Measurements from ENCODE around the gene SMG7. TPM values are rescaled to one million over a fixed set of nuclear protein-coding genes. Genes with fewer than 3 reads are reported as not detected.
"Not testable (repeated sequence)": the region's sequence is repeated elsewhere in the genome, so short reads cannot be mapped to it uniquely, and the experiment has no call there.

Gene SMG7, protein sequence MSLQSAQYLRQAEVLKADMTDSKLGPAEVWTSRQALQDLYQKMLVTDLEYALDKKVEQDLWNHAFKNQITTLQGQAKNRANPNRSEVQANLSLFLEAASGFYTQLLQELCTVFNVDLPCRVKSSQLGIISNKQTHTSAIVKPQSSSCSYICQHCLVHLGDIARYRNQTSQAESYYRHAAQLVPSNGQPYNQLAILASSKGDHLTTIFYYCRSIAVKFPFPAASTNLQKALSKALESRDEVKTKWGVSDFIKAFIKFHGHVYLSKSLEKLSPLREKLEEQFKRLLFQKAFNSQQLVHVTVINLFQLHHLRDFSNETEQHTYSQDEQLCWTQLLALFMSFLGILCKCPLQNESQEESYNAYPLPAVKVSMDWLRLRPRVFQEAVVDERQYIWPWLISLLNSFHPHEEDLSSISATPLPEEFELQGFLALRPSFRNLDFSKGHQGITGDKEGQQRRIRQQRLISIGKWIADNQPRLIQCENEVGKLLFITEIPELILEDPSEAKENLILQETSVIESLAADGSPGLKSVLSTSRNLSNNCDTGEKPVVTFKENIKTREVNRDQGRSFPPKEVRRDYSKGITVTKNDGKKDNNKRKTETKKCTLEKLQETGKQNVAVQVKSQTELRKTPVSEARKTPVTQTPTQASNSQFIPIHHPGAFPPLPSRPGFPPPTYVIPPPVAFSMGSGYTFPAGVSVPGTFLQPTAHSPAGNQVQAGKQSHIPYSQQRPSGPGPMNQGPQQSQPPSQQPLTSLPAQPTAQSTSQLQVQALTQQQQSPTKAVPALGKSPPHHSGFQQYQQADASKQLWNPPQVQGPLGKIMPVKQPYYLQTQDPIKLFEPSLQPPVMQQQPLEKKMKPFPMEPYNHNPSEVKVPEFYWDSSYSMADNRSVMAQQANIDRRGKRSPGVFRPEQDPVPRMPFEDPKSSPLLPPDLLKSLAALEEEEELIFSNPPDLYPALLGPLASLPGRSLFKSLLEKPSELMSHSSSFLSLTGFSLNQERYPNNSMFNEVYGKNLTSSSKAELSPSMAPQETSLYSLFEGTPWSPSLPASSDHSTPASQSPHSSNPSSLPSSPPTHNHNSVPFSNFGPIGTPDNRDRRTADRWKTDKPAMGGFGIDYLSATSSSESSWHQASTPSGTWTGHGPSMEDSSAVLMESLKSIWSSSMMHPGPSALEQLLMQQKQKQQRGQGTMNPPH
- 10 to 100 TPM; 45.5 to 46.2 TPM for total RNA-seq

DNA sequence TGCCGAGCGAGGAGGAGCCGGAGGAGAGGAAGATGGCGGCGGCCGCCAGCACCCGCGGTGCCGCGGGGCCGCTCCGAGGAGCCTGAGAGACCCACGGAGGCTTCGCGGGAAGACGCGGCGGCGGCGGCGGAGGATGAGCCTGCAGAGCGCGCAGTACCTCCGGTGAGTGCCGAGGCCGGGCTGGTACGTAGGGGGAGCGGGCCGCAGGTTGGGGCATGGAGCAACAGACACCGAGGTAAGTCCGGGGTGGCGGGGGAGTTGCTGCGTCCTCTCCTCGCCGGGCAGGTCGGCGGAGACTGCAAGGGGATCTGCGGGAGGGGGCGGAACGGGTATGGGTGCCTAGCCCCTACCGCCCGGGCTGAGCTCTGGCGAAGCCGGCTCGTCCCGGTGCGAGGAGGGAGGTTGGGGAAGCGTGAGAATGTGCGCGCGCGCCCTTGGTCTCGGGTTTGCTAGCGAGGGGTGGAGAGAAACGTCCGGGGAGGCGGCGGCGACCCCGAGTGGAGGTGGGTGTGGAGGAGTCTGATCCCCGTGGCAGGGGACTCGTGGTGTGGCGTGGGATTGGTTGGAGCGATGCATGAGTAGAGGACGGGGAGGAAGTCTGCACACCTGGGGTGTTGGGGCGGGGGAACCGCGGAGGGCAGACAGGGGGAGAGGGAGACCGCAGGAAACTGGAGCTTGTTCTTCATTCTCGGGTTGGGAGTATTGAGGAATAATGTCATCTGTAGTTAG lies at the start of gene SMG7:
SMG7 (plus strand) TSS at position 12 of the 729 bp plus-strand sequence; CDS start at position 134, 122 bp downstream.
- H3K4me3 Mint-ChIP-seq: peak within 1 kb of the TSS; percentile 85
- intact Hi-C loops (cut with micrococcal nuclease): loop anchor here (1.0 to 10.0 kb wide), 8 partner anchors 9 to 1502 kb away; partner anchors contain the start of genes COLGALT2, EDEM3, NIBAN1 and RGS16
- ChIA-PET POLR2A (interaction anchor here (1.0 to 1.6 kb wide), 2 partner anchors 9 to 162 kb away, joined by 3 to 5 read pairs; partner anchors contain the start of gene ARPC5), CTCF (interaction anchor here (1.2 to 2.3 kb wide), 2 partner anchors 14 to 161 kb away, joined by 3 to 6 read pairs; no protein-coding TSS in a partner anchor)
- no peaks in the 10 kb centered on the region for H3K9me3 Mint-ChIP-seq
- H3K4me1 Mint-ChIP-seq (ENCODE audit: low read depth): peaks cover 19% of the 10 kb centered on the region
- H3K36me3 Mint-ChIP-seq: no peaks in the 10 kb centered on the region
- no peaks in the 10 kb centered on the region for H3K27me3 Mint-ChIP-seq
- peak within 1 kb of the TSS; percentile 99 for H3K27ac Mint-ChIP-seq
- DNase-seq: peak; percentile 64

DNA sequence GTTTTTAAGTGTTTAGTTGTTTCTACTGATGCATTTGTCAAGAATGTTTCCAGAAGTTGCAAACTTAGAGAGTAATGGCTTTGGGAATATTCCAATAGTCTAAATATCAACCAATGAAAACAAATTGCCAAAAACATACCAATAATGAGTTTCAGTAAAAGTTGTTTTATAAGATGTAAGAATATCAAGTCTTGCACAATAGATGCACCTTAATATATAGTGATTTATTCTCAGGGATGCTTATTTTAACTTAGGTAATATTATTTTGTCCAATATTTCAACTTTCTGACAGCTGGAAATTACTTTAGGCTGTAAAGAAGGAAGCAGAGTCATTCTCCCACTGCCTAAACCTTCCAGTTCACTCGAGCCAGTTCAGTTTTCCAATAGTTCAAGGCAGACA lies 48.8 kb upstream of the SMG7 start:
- H3K4me1 Mint-ChIP-seq (ENCODE audit: low read depth): peaks cover 3% of the 10 kb centered on the region
- H3K36me3 Mint-ChIP-seq: no peaks in the 10 kb centered on the region
- H3K4me3 Mint-ChIP-seq: no peak overlapping the region
- CTCF ChIA-PET: no interaction called here
- intact Hi-C loops (cut with micrococcal nuclease): no loop called here
- peaks cover 36% of the 10 kb centered on the region for H3K27me3 Mint-ChIP-seq
- no peak for DNase-seq
- POLR2A ChIA-PET: no interaction called here
- H3K9me3 Mint-ChIP-seq: no peaks in the 10 kb centered on the region
- no peak overlapping the region for H3K27ac Mint-ChIP-seq

DNA sequence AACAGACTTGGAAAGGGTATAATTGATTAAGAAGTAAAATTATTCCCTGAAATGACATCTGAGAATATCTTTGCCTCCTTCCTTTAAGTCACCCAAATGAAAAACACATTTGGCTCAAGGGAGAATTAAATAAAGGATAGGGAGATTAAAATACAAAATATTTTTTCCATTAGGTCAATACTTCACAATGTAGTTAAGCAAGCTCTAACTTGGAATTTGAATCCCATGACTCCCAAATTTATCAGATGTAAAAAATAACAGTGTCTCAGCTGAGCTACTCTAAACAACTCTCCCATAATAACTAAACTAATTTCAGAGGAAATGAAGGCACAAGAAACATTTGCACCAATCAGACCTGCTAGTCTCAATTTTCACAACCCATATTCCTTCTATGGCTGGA lies 47.6 kb upstream of the SMG7 start:
- CTCF ChIA-PET: no interaction called here
- POLR2A ChIA-PET: no interaction called here
- Mint-ChIP-seq H3K9me3 (no peaks in the 10 kb centered on the region), H3K4me3 (no peak overlapping the region), H3K27me3 (peaks cover 30% of the 10 kb centered on the region), H3K36me3 (no peaks in the 10 kb centered on the region), H3K4me1 (ENCODE audit: low read depth) (no peaks in the 10 kb centered on the region), H3K27ac (no peak overlapping the region)
- DNase-seq: no peak
- intact Hi-C loops (cut with micrococcal nuclease): no loop called here

DNA sequence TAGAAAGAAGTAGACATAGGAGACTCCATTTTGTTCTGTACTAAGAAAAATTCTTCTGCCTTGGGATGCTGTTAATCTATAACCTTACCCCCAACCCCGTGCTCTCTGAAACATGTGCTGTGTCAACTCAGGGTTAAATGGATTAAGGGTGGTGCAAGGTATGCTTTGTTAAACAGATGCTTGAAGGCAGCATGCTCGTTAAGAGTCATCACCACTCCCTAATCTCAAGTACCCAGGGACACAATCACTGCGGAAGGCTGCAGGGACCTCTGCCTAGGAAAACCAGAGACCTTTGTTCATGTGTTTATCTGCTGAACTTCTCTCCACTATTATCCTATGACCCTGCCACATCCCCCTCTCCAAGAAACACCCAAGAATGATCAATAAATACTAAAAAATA lies 44.7 kb upstream of the SMG7 start:
- DNase-seq; H3K9me3 Mint-ChIP-seq; H3K4me1 Mint-ChIP-seq (ENCODE audit: low read depth); H3K4me3 Mint-ChIP-seq; intact Hi-C loops (cut with micrococcal nuclease); H3K36me3 Mint-ChIP-seq; POLR2A ChIA-PET; CTCF ChIA-PET; H3K27ac Mint-ChIP-seq: not testable (repeated sequence)
- H3K27me3 Mint-ChIP-seq: peaks cover 26% of the 10 kb centered on the region

DNA sequence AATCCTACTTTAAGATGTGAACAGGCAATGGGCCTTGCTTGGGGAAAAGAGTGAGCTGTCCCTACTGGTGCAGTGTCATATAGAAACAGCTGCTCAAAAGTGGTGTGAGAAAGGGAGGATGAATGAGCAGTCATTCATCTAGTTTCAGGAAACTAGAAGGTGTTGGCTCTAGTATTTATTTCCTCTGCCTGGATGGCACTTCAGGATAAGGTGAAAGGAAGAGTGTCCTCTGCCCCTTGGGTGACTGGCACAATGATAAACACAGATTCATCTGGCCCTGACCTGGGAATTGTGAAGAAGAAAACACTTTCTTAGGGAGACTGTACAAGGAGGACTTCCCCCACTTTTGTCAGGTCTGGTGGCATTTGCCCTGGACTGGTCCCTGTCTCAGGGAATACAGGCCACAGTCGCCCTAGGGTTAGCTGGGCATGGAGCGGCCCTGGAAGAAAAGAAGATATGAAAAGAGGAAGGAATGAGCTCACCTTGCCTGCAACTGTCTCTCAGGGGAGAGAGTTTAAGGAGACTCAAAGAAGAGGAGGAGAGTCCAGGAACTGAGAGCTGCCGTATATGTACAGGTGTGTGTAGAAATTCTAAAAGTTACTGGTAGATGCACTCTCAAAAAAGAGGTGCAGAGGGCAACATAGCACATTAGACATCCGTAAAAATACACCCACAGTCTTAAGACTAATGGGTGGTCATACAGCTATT lies 40.3 kb upstream of the SMG7 start:
- intact Hi-C loops (cut with micrococcal nuclease): no loop called here
- no peak overlapping the region for H3K4me3 Mint-ChIP-seq
- no peaks in the 10 kb centered on the region for H3K4me1 Mint-ChIP-seq (ENCODE audit: low read depth)
- POLR2A ChIA-PET: no interaction called here
- no peak for DNase-seq
- no peak overlapping the region for H3K27ac Mint-ChIP-seq
- H3K9me3 Mint-ChIP-seq: no peaks in the 10 kb centered on the region
- peaks cover 25% of the 10 kb centered on the region for H3K27me3 Mint-ChIP-seq
- CTCF ChIA-PET: no interaction called here
- no peaks in the 10 kb centered on the region for H3K36me3 Mint-ChIP-seq

DNA sequence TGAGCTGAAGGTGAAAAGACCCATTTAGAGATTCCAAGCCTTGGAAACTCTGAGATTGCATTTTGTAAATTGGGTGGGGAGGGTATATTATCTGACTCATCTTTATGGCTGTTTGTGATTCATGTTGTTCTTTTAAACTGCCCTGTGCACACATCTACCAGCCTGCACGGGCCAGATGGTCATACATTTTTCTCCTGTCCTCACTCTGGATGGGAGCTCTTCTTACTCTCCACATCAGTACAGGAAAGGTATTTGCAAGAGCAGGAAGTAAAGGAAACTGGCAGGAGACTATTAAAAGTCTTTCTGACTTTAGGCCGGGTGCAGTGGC lies 39.8 kb upstream of the SMG7 start:
- POLR2A ChIA-PET: no interaction called here
- no peaks in the 10 kb centered on the region for H3K4me1 Mint-ChIP-seq (ENCODE audit: low read depth)

DNA sequence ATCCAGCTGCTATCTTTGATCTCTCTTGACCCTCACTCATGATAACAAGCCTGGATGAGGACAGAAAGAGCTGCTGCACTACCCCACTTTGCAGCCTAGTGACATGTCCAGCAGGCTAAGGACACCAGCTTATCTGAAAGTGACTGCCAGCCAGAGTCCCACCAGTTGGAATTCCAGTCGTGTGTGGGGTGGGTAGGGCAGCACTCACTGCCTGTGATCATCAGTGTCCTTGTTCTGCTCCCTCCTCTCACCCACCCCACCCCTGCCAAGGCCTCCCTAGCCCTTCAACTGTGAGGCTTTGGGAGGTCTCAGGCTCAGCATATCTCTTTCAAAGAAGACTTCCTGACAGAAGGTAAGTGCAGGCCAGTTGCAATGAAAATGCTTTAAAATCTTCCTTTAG lies 38.6 kb upstream of the SMG7 start:
- intact Hi-C loops (cut with micrococcal nuclease): no loop called here
- no peak overlapping the region for H3K27ac Mint-ChIP-seq
- no peaks in the 10 kb centered on the region for H3K9me3 Mint-ChIP-seq
- H3K4me3 Mint-ChIP-seq: no peak overlapping the region
- H3K4me1 Mint-ChIP-seq (ENCODE audit: low read depth): no peaks in the 10 kb centered on the region
- no peaks in the 10 kb centered on the region for H3K36me3 Mint-ChIP-seq
- ChIA-PET POLR2A (no interaction called here), CTCF (no interaction called here)
- H3K27me3 Mint-ChIP-seq: peaks cover 24% of the 10 kb centered on the region
- DNase-seq: no peak

More for the DNA sequence above, 39.8 kb upstream of the SMG7 start:
- intact Hi-C loops (cut with micrococcal nuclease): no loop called here
- no peak for DNase-seq
- Mint-ChIP-seq H3K4me3 (no peak overlapping the region), H3K36me3 (no peaks in the 10 kb centered on the region), H3K27ac (no peak overlapping the region), H3K27me3 (peaks cover 25% of the 10 kb centered on the region), H3K9me3 (no peaks in the 10 kb centered on the region)
- CTCF ChIA-PET: no interaction called here

DNA sequence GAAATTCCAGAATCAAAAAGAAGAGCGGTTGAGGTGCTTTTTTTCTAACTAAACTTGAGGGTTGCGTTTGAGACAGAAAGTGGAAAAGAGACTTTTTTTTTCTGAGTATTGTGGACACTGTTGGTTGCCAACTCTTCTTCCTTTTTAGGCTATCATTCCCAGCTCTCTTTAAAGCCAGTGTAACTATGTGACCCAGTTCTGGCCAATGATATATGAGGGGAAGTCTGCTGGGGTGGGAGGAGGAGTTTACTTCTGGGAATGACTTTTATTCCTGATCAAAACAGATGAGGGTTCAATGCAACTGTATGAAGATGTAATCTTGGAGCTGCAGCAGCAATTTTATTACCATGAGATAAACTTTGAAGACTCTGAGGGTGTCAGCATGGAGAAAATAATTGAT lies 36.8 kb upstream of the SMG7 start:
- H3K27me3 Mint-ChIP-seq: peaks cover 16% of the 10 kb centered on the region
- no peaks in the 10 kb centered on the region for H3K9me3 Mint-ChIP-seq
- ChIA-PET CTCF (interaction anchor here (0.5 kb wide), 1 partner anchor 21 kb away, joined by 3 read pairs; no protein-coding TSS in a partner anchor), POLR2A (no interaction called here)
- H3K27ac Mint-ChIP-seq: no peak overlapping the region
- no peak overlapping the region for H3K4me3 Mint-ChIP-seq
- intact Hi-C loops (cut with micrococcal nuclease): no loop called here
- H3K36me3 Mint-ChIP-seq: no peaks in the 10 kb centered on the region
- no peak for DNase-seq
- H3K4me1 Mint-ChIP-seq (ENCODE audit: low read depth): no peaks in the 10 kb centered on the region

DNA sequence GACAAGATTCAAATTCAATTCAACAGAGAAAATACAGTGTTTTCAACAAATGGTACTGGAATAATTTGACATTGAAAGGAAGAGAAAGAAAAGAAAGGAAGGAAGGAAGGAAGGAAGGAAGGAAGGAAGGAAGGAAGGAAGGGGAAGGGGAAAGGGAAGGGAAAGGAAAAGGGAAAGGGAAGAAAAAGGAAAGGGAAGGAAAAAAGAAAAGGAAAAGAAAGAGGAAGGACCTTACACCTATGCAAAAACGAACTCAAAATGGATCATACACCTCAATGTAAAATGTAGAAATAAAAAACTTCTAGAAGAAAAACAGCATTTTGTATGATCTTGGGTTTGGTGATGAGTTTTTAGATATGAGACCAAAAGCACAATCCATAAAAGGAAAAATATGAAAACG lies 34.2 kb upstream of the SMG7 start:
- intact Hi-C loops (cut with micrococcal nuclease): no loop called here
- Mint-ChIP-seq H3K9me3 (no peaks in the 10 kb centered on the region), H3K4me1 (ENCODE audit: low read depth) (no peaks in the 10 kb centered on the region), H3K4me3 (no peak overlapping the region), H3K36me3 (no peaks in the 10 kb centered on the region), H3K27ac (no peak overlapping the region), H3K27me3 (peaks cover 13% of the 10 kb centered on the region)
- CTCF ChIA-PET: no interaction called here
- POLR2A ChIA-PET: no interaction called here
- no peak for DNase-seq

DNA sequence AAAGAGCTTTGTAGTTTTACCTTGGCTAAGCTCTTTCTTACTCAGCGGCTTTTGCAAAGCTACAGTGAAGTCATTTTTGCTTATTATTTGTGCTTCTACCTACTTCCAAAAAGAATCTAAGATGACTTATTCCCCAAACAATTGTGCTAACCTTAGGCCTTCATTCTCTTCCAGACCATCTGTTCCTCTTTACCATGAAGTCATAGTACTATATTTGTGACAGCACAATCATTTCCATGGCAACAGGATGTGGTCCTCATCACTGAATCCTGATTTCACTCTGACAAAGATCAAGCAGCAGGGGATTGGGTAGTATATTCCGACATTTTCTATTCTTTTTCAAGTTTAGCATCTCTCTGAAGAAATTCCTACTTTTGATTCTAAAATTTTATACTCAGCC lies 29.3 kb upstream of the SMG7 start:
- Mint-ChIP-seq H3K9me3 (no peaks in the 10 kb centered on the region), H3K4me1 (ENCODE audit: low read depth) (no peaks in the 10 kb centered on the region), H3K27me3 (peaks cover 3% of the 10 kb centered on the region), H3K36me3 (no peaks in the 10 kb centered on the region), H3K4me3 (no peak overlapping the region), H3K27ac (no peak overlapping the region)
- ChIA-PET POLR2A (no interaction called here), CTCF (interaction anchor here (1.1 kb wide), 1 partner anchor 21 kb away, joined by 3 read pairs; no protein-coding TSS in a partner anchor)
- intact Hi-C loops (cut with micrococcal nuclease): no loop called here
- no peak for DNase-seq

DNA sequence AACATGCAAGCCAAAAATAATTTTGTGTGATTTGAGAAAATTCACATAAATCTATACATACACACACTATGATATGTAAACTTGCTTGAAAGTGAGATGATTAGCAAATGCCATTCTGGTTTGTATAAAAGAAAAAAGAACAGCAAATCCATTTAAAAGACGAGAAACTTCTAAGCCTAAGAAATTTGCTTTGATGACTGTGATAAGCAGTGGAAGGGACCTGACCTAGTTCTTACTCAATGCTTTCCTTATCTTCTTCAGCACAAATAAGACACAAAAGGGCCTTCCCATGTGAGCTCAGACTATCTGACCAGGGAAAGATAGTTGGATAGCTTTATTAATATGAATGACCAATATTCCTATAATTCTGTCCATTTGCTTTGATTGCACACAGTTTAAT lies 28.8 kb upstream of the SMG7 start:
- ChIA-PET CTCF (interaction anchor here (1.1 kb wide), 1 partner anchor 22 kb away, joined by 3 read pairs; no protein-coding TSS in a partner anchor), POLR2A (no interaction called here)
- Mint-ChIP-seq H3K9me3 (no peaks in the 10 kb centered on the region), H3K4me3 (no peak overlapping the region), H3K27ac (no peak overlapping the region), H3K4me1 (ENCODE audit: low read depth) (no peaks in the 10 kb centered on the region), H3K36me3 (no peaks in the 10 kb centered on the region), H3K27me3 (peaks cover 2% of the 10 kb centered on the region)
- DNase-seq: no peak
- intact Hi-C loops (cut with micrococcal nuclease): no loop called here
